HepG2 (cell line): Measurements from ENCODE around the gene PRR30. TPM values are rescaled to one million over a fixed set of nuclear protein-coding genes. Genes with fewer than 3 reads are reported as not detected.

Experiments
- ATF5 ChIP-seq: sonication (generic); formaldehyde crosslinking; IDR thresholded peaks from 2 replicates; pipeline ENCODE4 v1.4.0; 2020; ENCODE audit warnings: mild to moderate bottlenecking, low read depth, missing genetic modification reagents
- DMTF1 ChIP-seq: sonication (generic); formaldehyde crosslinking; IDR thresholded peaks from 2 replicates; pipeline ENCODE4 v1.4.0; 2020; ENCODE audit warnings: mild to moderate bottlenecking, missing genetic modification reagents
- FLYWCH1 ChIP-seq: sonication (generic); formaldehyde crosslinking; IDR thresholded peaks from 2 replicates; pipeline ENCODE4 v1.8.1; 2023; ENCODE audit warnings: mild to moderate bottlenecking, missing genetic modification reagents
- GATAD2A ChIP-seq: IDR thresholded peaks from 2 replicates; pipeline ENCODE4 v1.6.1; 2016
- IRF1 ChIP-seq: sonication (generic); formaldehyde crosslinking; IDR thresholded peaks from 2 replicates; pipeline ENCODE4 v1.4.0; 2020; ENCODE audit warnings: low read depth, mild to moderate bottlenecking, missing genetic modification reagents
- KDM2A ChIP-seq: sonication (generic); formaldehyde crosslinking; IDR thresholded peaks from 2 replicates; pipeline ENCODE4 v1.4.0; 2020; ENCODE audit warnings: low read depth, missing genetic modification reagents, borderline replicate concordance
- MAF1 ChIP-seq: sonication (generic); formaldehyde crosslinking; IDR thresholded peaks from 2 replicates; pipeline ENCODE4 v1.5.0; 2020; ENCODE audit warnings: missing genetic modification reagents, borderline replicate concordance
- MATR3 ChIP-seq: sonication (generic); formaldehyde crosslinking; IDR thresholded peaks from 2 replicates; pipeline ENCODE4 v1.4.0; 2020; ENCODE audit warnings: missing genetic modification reagents
- POLR2A ChIP-seq, 2 experiments: IDR thresholded peaks; 2 replicates each; pipeline ENCODE4 v1.6.1; 2011; ENCODE audit warnings: low read depth in 2 of 2, low read length in 2 of 2, mild to moderate bottlenecking in 1 of 2, moderate library complexity in 1 of 2; ENCODE audit not compliant: insufficient read depth in 1 of 2
- POLR2G ChIP-seq: fragments of 200-400 bp; formaldehyde crosslinking; IDR thresholded peaks from 2 replicates; pipeline ENCODE4 v1.6.1; 2018; ENCODE audit warnings: mild to moderate bottlenecking, low read depth, low read length, moderate library complexity
- RARG ChIP-seq: sonication (generic); formaldehyde crosslinking; IDR thresholded peaks from 2 replicates; pipeline ENCODE4 v1.4.0; 2020; ENCODE audit warnings: low read depth, mild to moderate bottlenecking, missing genetic modification reagents
- SMAD1 ChIP-seq: sonication (generic); formaldehyde crosslinking; IDR thresholded peaks from 2 replicates; pipeline ENCODE4 v1.4.0; 2020; ENCODE audit warnings: missing genetic modification reagents, low read depth, mild to moderate bottlenecking, borderline replicate concordance
- TIGD3 ChIP-seq: sonication (generic); formaldehyde crosslinking; IDR thresholded peaks from 2 replicates; pipeline ENCODE4 v1.5.1; 2020; ENCODE audit warnings: mild to moderate bottlenecking, missing genetic modification reagents, borderline replicate concordance
- ZKSCAN1 ChIP-seq: fragments of 150-350 bp; IDR thresholded peaks from 2 replicates; pipeline ENCODE4 v1.6.1; 2014; ENCODE audit warnings: low read length
- ZNF33A ChIP-seq: sonication (generic); formaldehyde crosslinking; IDR thresholded peaks from 2 replicates; pipeline ENCODE4 v1.5.1; 2020; ENCODE audit warnings: missing genetic modification reagents, mild to moderate bottlenecking, moderate library complexity, borderline replicate concordance
- ZNF589 ChIP-seq: sonication (generic); formaldehyde crosslinking; conservative IDR thresholded peaks from 2 replicates; pipeline ENCODE4 v1.8.0; 2022; ENCODE audit warnings: mild to moderate bottlenecking, moderate library complexity, missing genetic modification reagents
- ZNF607 ChIP-seq: sonication (generic); formaldehyde crosslinking; IDR thresholded peaks from 2 replicates; pipeline ENCODE4 v1.5.1; 2020; ENCODE audit warnings: missing genetic modification reagents, mild to moderate bottlenecking, borderline replicate concordance
- ZNF614 ChIP-seq: IDR thresholded peaks from 2 replicates; pipeline ENCODE4 v1.6.1; 2018; ENCODE audit warnings: missing biosample characterization, missing genetic modification reagents, inconsistent platforms, borderline replicate concordance
- ZNF768 ChIP-seq: sonication (generic); formaldehyde crosslinking; IDR thresholded peaks from 2 replicates; pipeline ENCODE4 v1.4.0; 2020; ENCODE audit warnings: missing genetic modification reagents
- polyA plus RNA-seq, 8 experiments: library from polyadenylated mRNA; depleted of rRNA in 3 of 8; stranded (reverse) in 7 of 8; unstranded in 1 of 8; fragments of >200 nt; fragmentation: Illumina TruSeq in 4 of 8; extraction: Trizol in 4 of 8; gene quantifications; 2 replicates each; pipeline versions ENCODE4 v1.2.1 to v1.2.3, GENCODE V29; 2011 to 2016; ENCODE audit warnings: low read depth in 4 of 8, missing spikeins in 1 of 8, mixed read lengths in 1 of 8; ENCODE audit not compliant: insufficient read depth in 1 of 8
- total RNA-seq, 5 experiments: library from RNA; depleted of rRNA; stranded (reverse); fragments of >200 nt; fragmentation: Illumina TruSeq; extraction: Trizol; gene quantifications; 2 replicates each; pipeline ENCODE4 v1.2.3, GENCODE V29; 2016; ENCODE audit warnings: low read depth in 1 of 5
- TF ChIP-seq, protein P1 (sequence below): sonication (generic); formaldehyde crosslinking; IDR thresholded peaks from 2 replicates; pipeline ENCODE4 v1.4.0; 2020; ENCODE audit warnings: mild to moderate bottlenecking, missing genetic modification reagents
- TF ChIP-seq, protein P2 (sequence below): sonication (generic); formaldehyde crosslinking; IDR thresholded peaks from 2 replicates; pipeline ENCODE4 v1.8.0; 2022; ENCODE audit warnings: low read depth, missing genetic modification reagents

PRR30 gene
- total and polyA plus RNA-seq, 2 of the 13 experiments (the other 11 are each of a cell fraction or from before 2014, with no cell fraction given) = not detected

DNA sequence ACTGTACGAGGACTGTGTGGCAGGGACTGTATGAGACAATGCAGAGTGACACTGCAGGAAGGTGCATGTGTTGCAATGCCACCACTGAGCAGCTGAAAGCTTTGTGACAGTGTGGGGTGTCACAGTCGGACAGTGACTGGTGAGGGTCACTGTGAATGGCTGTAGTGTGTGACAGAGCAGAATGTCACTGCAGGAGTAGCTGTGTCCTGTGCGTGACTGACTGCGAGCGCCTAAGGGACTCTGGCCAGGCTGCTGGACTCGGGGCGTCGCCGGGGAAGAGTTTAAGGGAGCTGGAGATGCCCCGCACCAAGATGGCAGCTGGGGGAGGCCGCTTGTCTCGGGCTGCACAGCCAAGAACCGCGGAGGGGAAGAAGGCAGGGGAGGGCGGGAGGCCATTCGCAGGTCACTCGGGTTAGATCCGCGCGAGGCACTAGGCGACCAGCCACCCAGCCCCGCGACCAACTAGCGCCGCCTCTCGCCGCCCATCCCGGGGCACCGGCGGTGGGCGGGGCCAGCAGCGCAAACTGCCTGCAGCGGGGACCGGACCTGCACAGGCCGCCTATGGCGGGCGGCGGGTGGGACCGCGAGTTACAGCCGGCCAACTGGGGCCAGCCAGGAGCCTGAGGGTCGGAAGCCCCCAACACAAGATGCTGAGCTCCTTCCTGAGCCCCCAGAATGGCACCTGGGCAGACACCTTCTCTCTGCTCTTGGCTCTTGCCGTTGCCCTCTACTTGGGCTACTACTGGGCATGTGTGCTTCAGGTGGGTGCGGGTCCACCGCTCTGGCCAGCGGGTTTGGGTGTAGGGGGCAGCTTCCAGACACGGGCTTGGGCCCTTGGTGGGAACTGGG is 15.7 kb downstream of the PRR30 start, which contains the start of gene ABHD1 (continued):
- TF ChIP-seq DMTF1 (CRISPR knock-in tag) (no peak), ZNF33A (CRISPR knock-in tag) (no peak), RARG (0 out of 2 replicates have a peak, but pooled peaks have one; percentile 42), FLYWCH1 (CRISPR knock-in tag) (no peak), TIGD3 (peak; percentile 33), ZNF607 (no peak), POLR2G (peak; percentile 78), ZNF589 (0 out of 2 replicates have a peak, but pooled peaks have one; percentile 51), MAF1 (no peak), MATR3 (CRISPR knock-in tag) (no peak), GATAD2A (CRISPR knock-in tag) (peak; percentile 55), ATF5 (CRISPR knock-in tag) (no peak), POLR2A (IDR thresholded peaks at IDR 0.05; ENCODE audit: insufficient read depth in 1 of 2, low read depth in 2 of 2, low read length in 2 of 2) (peak; percentile 27 to 90), ZNF768 (CRISPR knock-in tag) (no peak), ZKSCAN1 (no peak; the same call in 1 of the 2 replicates), ZNF614 (CRISPR knock-in tag) (peak; percentile 66; the same call in 1 of the 2 replicates), SMAD1 (no peak), IRF1 (no peak), KDM2A (CRISPR knock-in tag) (peak; percentile 90)
- TF ChIP-seq, protein P1, sequence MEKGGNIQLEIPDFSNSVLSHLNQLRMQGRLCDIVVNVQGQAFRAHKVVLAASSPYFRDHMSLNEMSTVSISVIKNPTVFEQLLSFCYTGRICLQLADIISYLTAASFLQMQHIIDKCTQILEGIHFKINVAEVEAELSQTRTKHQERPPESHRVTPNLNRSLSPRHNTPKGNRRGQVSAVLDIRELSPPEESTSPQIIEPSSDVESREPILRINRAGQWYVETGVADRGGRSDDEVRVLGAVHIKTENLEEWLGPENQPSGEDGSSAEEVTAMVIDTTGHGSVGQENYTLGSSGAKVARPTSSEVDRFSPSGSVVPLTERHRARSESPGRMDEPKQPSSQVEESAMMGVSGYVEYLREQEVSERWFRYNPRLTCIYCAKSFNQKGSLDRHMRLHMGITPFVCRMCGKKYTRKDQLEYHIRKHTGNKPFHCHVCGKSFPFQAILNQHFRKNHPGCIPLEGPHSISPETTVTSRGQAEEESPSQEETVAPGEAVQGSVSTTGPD (CRISPR knock-in tag) = no peak
- TF ChIP-seq, protein P2, sequence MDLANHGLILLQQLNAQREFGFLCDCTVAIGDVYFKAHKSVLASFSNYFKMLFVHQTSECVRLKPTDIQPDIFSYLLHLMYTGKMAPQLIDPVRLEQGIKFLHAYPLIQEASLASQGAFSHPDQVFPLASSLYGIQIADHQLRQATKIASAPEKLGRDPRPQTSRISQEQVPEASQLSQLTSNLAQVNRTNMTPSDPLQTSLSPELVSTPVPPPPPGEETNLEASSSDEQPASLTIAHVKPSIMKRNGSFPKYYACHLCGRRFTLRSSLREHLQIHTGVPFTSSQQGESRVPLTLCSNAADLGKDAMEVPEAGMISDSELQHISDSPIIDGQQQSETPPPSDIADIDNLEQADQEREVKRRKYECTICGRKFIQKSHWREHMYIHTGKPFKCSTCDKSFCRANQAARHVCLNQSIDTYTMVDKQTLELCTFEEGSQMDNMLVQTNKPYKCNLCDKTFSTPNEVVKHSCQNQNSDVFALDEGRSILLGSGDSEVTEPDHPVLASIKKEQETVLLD (CRISPR knock-in tag) = no peak; the same call in 1 of the 2 replicates
